Retinal pigment epithelial cell (primary cell): Measurements from ENCODE around the gene ATP5MK.
A peak's percentile ranks its signal among the peaks of the same experiment; 100 is the strongest.
"Not testable (repeated sequence)": the region's sequence is repeated elsewhere in the genome, so short reads cannot be mapped to it uniquely, and the experiment has no call there.

ENCODE experiments used
- DNase-seq: peaks from one replicate; pipeline ENCODE4 v3.0.0-alpha.2; 2010; ENCODE audit warnings: low read depth
- H3K4me3 ChIP-seq: 2 replicates; pipeline ENCODE4 v1.5.1; 2011; ENCODE audit warnings: mild to moderate bottlenecking, low read length, control low read depth, moderate library complexity
- TF ChIP-seq, protein P1 (sequence below): conservative IDR thresholded peaks from 2 replicates; pipeline ENCODE4 v1.5.1; 2011; ENCODE audit warnings: low read depth, low read length, control low read depth, inconsistent platforms

The ATP5MK gene

DNA sequence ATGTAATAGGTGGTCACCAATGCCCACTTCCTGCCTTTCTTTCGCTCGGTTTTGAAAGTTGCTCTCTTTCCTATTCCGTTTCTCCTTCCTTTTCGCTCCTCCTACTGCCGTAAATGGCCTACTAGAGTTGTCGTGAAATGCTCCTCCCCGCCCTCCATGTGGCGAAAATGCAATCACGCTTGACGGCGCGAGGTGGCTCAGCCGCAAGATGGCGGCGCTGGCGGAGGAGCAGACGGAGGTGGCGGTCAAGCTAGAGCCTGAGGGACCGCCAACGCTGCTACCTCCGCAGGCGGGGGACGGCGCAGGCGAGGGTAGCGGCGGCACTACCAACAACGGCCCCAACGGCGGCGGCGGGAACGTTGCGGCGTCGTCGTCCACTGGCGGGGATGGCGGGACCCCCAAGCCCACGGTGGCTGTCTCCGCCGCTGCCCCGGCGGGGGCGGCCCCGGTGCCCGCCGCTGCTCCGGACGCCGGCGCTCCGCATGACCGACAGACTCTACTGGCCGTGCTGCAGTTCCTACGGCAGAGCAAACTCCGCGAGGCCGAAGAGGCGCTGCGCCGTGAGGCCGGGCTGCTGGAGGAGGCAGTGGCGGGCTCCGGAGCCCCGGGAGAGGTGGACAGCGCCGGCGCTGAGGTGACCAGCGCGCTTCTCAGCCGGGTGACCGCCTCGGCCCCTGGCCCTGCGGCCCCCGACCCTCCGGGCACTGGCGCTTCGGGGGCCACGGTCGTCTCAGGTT, 28.3 kb downstream of the ATP5MK start, which contains the start of gene TAF5:
Gene TAF5, plus strand, starts transcription at position 195 of the 737 bp plus-strand sequence. Its CDS starts 14 bp downstream, at position 209.
- TF ChIP-seq, protein P1, sequence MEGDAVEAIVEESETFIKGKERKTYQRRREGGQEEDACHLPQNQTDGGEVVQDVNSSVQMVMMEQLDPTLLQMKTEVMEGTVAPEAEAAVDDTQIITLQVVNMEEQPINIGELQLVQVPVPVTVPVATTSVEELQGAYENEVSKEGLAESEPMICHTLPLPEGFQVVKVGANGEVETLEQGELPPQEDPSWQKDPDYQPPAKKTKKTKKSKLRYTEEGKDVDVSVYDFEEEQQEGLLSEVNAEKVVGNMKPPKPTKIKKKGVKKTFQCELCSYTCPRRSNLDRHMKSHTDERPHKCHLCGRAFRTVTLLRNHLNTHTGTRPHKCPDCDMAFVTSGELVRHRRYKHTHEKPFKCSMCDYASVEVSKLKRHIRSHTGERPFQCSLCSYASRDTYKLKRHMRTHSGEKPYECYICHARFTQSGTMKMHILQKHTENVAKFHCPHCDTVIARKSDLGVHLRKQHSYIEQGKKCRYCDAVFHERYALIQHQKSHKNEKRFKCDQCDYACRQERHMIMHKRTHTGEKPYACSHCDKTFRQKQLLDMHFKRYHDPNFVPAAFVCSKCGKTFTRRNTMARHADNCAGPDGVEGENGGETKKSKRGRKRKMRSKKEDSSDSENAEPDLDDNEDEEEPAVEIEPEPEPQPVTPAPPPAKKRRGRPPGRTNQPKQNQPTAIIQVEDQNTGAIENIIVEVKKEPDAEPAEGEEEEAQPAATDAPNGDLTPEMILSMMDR = no peak
- peak within 1 kb of the TSS; percentile 69 for H3K4me3 ChIP-seq
- DNase-seq = peak; percentile 88

- no peak for DNase-seq
- TF ChIP-seq, protein P1 = no peak
Measured at GRCh38 chr10:103367379-103367781, 28.9 kb downstream of the ATP5MK start.

GRCh38 chr10:103360791-103361190, 35.5 kb downstream of the ATP5MK start:
- not testable (repeated sequence) for DNase-seq, H3K4me3 ChIP-seq

More at GRCh38 chr10:103367379-103367781, 28.9 kb downstream of the ATP5MK start:
- peak overlapping the region; percentile 69 for H3K4me3 ChIP-seq

GRCh38 chr10:103359493-103359892, 36.8 kb downstream of the ATP5MK start:
- not testable (repeated sequence) for H3K4me3 ChIP-seq, DNase-seq

DNA sequence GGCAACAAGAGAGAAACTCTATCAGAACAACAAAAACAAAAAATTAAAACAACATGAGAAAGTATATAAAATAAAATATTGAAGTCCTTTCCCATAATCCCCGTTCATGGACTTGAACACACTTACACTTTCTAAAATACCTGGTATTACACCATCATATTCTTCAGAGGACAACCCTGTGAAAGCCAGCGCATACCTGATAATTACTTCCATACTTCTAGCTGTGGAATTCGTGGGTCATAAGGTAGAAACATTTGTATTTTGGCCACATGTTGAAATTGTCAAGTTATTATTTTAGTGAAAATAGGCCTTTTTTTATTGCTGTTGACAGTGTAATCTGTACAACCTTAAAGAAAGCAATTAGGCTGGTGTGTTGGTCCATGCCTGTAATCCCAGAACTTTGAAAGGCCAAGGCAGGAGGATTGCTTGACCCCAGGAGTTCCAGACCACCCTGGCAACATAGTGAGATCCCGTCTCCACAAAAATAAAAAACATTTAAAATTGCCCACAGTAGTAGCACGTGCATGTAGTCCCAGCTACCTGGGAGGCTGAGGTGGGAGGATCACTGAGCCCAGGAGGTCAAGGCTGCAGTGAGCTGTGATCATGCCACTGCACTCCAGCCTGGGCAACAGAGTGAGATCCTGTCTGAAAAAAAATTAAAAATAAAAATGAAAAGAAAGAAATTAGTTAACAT, 40.2 kb downstream of the ATP5MK start:
- TF ChIP-seq, protein P1 = no peak
- DNase-seq = no peak
- no peak overlapping the region for H3K4me3 ChIP-seq

DNA sequence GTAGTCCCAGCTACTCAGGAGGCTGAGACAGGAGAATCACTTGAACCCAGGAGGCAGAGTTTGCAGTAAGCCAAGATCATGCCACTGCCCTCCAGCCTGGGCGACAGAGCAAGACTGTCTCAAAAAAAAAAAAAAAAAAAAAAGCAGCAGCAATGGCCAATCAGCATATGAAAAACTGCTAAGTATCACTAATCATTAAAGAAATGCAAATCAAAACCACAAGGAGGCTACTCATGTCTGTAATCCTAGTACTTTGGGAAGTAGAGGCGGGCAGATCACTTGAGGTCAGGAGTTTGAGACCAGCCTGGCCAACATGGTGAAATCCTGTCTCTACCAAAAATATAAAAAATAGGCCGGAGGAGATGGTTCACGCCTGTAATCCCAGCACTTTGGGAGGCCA, 41.7 kb downstream of the ATP5MK start:
- DNase-seq, H3K4me3 ChIP-seq: not testable (repeated sequence)

GRCh38 chr10:103353281-103353680, 43.0 kb downstream of the ATP5MK start:
- TF ChIP-seq, protein P1 = no peak
- no peak overlapping the region for H3K4me3 ChIP-seq
- no peak for DNase-seq

DNA sequence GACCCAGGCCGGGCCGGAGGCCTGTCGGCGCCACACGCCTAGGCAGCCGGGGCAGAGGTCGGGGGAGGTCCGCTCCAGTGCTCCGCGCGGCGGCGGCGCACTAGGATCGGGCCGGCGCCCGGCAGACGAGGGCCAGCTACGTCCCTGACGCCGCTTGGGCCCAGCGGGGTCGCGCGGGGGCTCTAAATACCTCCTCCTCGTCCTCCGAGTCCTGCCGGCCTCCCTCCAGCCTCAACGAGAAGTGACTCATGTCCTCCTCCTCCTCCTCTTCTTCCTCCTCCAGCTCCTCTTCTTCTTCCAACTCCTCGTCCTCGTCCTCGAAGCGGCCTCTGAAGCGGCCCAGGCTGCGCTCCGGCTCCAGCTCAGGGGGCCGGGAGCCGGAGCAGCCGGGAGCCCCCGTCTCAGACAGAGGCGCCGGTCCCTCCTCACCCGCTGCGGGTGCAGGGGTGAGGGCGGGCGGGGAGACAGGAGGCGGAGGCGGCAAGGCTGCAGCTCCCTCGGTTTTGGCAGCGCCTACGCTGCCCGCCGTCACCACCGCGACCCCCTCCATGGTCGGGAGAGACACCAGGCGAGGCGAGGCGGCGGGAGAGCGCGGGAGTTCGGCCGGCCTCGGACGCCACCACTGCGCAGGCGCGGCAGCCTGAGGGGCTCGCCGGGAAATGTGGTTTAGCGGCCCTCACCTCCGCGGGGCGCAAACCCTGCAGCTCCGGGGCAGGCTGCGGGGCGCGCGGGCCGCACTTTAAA, 45.6 kb downstream of the ATP5MK start, which contains the start of gene PCGF6:
Gene PCGF6, minus strand, starts transcription at position 624 of the 744 bp plus-strand sequence. Its CDS starts 74 bp downstream, at position 550.
- no peak for DNase-seq
- TF ChIP-seq, protein P1 = no peak
- H3K4me3 ChIP-seq = peak within 1 kb of the TSS; percentile 70
